GM12872 (cell line): ENCODE results near the gene PIWIL4.

Experiments used
- CTCF ChIP-seq: IDR thresholded peaks from 3 replicates; pipeline ENCODE4 v1.5.1; 2011; ENCODE audit warnings: low read depth, mild to moderate bottlenecking, low read length, moderate library complexity; ENCODE audit not compliant: insufficient read depth

The PIWIL4 gene

GRCh38 chr11:94588366-94588942 is 21.3 kb downstream of the PIWIL4 start:
- no peak for TF ChIP-seq CTCF

- TF ChIP-seq CTCF = no peak
Measured at GRCh38 chr11:94590352-94591041, 23.3 kb downstream of the PIWIL4 start.

- no peak for TF ChIP-seq CTCF
Measured at GRCh38 chr11:94593030-94593429, 25.9 kb downstream of the PIWIL4 start.

- no peak for TF ChIP-seq CTCF
Measured at GRCh38 chr11:94595076-94595475, 27.9 kb downstream of the PIWIL4 start.

- TF ChIP-seq CTCF = no peak
Measured at GRCh38 chr11:94597896-94598295, 30.7 kb downstream of the PIWIL4 start.

- no peak for TF ChIP-seq CTCF
Measured at GRCh38 chr11:94599510-94599909, 32.3 kb downstream of the PIWIL4 start.

GRCh38 chr11:94602430-94603372 is 35.5 kb downstream of the PIWIL4 start:
- TF ChIP-seq CTCF = peak; percentile 71
